ENCODE measurements around the gene CCSER1. TPM values are rescaled to one million over a fixed set of nuclear protein-coding genes. Genes with fewer than 3 reads are reported as not detected.

CCSER1 gene
- polyA plus RNA-seq, 1 experiment: not detected

- ChIA-PET POLR2A (no interaction called here), CTCF (no interaction called here)
- no peaks in the 10 kb centered on the region for H3K36me3 ChIP-seq (ENCODE audit: control insufficient read depth, insufficient read depth, low read length)
- H3K4me3 ChIP-seq (ENCODE audit: low read depth, low read length): no peak overlapping the region
- no peak for DNase-seq (ENCODE audit: low read depth)
- H3K27me3 ChIP-seq (ENCODE audit: control insufficient read depth, insufficient read depth, low read length): no peaks in the 10 kb centered on the region
- TF ChIP-seq CTCF (IDR thresholded peaks at IDR 0.05; ENCODE audit: insufficient read depth, low read depth, low read length): no peak
Observed at GRCh38 chr4:90733211-90733610, 606.0 kb downstream of the CCSER1 start.

GRCh38 chr4:90745176-90745575, 618.0 kb downstream of the CCSER1 start:
- Histone ChIP-seq H3K36me3 (ENCODE audit: control insufficient read depth, insufficient read depth, low read length) (no peaks in the 10 kb centered on the region), H3K4me3 (ENCODE audit: low read depth, low read length) (no peak overlapping the region), H3K27me3 (ENCODE audit: control insufficient read depth, insufficient read depth, low read length) (no peaks in the 10 kb centered on the region)
- no peak for TF ChIP-seq CTCF (IDR thresholded peaks at IDR 0.05; ENCODE audit: insufficient read depth, low read depth, low read length)
- no peak for DNase-seq (ENCODE audit: low read depth)
- ChIA-PET CTCF (no interaction called here), POLR2A (no interaction called here)

- DNase-seq (ENCODE audit: low read depth): no peak
- ChIA-PET CTCF (no interaction called here), POLR2A (no interaction called here)
- no peak overlapping the region for H3K4me3 ChIP-seq (ENCODE audit: low read depth, low read length)
- no peaks in the 10 kb centered on the region for H3K36me3 ChIP-seq (ENCODE audit: control insufficient read depth, insufficient read depth, low read length)
- no peaks in the 10 kb centered on the region for H3K27me3 ChIP-seq (ENCODE audit: control insufficient read depth, insufficient read depth, low read length)
- no peak for TF ChIP-seq CTCF (IDR thresholded peaks at IDR 0.05; ENCODE audit: insufficient read depth, low read depth, low read length)
Observed at GRCh38 chr4:90753068-90753467, 625.9 kb downstream of the CCSER1 start.

- ChIA-PET POLR2A (no interaction called here), CTCF (no interaction called here)
- no peaks in the 10 kb centered on the region for H3K36me3 ChIP-seq (ENCODE audit: control insufficient read depth, insufficient read depth, low read length)
- no peak for DNase-seq (ENCODE audit: low read depth)
- no peaks in the 10 kb centered on the region for H3K27me3 ChIP-seq (ENCODE audit: control insufficient read depth, insufficient read depth, low read length)
- H3K4me3 ChIP-seq (ENCODE audit: low read depth, low read length): no peak overlapping the region
- TF ChIP-seq CTCF (IDR thresholded peaks at IDR 0.05; ENCODE audit: insufficient read depth, low read depth, low read length): no peak
Observed at GRCh38 chr4:90757534-90758060, 630.4 kb downstream of the CCSER1 start.

GRCh38 chr4:90760059-90760458, 632.9 kb downstream of the CCSER1 start:
- H3K36me3 ChIP-seq (ENCODE audit: control insufficient read depth, insufficient read depth, low read length): no peaks in the 10 kb centered on the region
- ChIA-PET POLR2A (no interaction called here), CTCF (no interaction called here)
- no peak for TF ChIP-seq CTCF (IDR thresholded peaks at IDR 0.05; ENCODE audit: insufficient read depth, low read depth, low read length)
- no peak overlapping the region for H3K4me3 ChIP-seq (ENCODE audit: low read depth, low read length)
- no peak for DNase-seq (ENCODE audit: low read depth)
- no peaks in the 10 kb centered on the region for H3K27me3 ChIP-seq (ENCODE audit: control insufficient read depth, insufficient read depth, low read length)

Data from BJ (cell line).